ENCODE data around the gene SSBP2.
"Not testable (repeated sequence)": the region's sequence is repeated elsewhere in the genome, so short reads cannot be mapped to it uniquely, and the experiment has no call there.

Gene SSBP2

GRCh38 chr5:81628061-81628460 lies 122.8 kb downstream of the SSBP2 start:
- not testable (repeated sequence) for H3K9ac ChIP-seq (ENCODE audit: low read depth in 1 of 2, low read length in 2 of 2); H3K27me3 ChIP-seq (ENCODE audit: control insufficient read depth in 2 of 2, insufficient read depth in 2 of 2, low read length in 2 of 2); H3K36me3 ChIP-seq (ENCODE audit: control insufficient read depth in 2 of 2, insufficient read depth in 2 of 2, low read length in 2 of 2); H3K9me3 ChIP-seq (ENCODE audit: control insufficient read depth in 2 of 2, low read length in 2 of 2); H3K4me1 ChIP-seq (ENCODE audit: control insufficient read depth in 2 of 2, insufficient read depth in 2 of 2, low read length in 2 of 2); H3K27ac ChIP-seq (ENCODE audit: low read depth in 2 of 2, low read length in 2 of 2); H3K4me3 ChIP-seq (ENCODE audit: low read length in 2 of 2)

- no peaks in the 10 kb centered on the region for H3K36me3 ChIP-seq (ENCODE audit: control insufficient read depth in 2 of 2, insufficient read depth in 2 of 2, low read length in 2 of 2)
- no peaks in the 10 kb centered on the region for H3K4me1 ChIP-seq (ENCODE audit: control insufficient read depth in 2 of 2, insufficient read depth in 2 of 2, low read length in 2 of 2)
- no peaks in the 10 kb centered on the region for H3K9me3 ChIP-seq (ENCODE audit: control insufficient read depth in 2 of 2, low read length in 2 of 2)
- no peaks in the 10 kb centered on the region for H3K27me3 ChIP-seq (ENCODE audit: control insufficient read depth in 2 of 2, insufficient read depth in 2 of 2, low read length in 2 of 2)
- no peak overlapping the region for H3K27ac ChIP-seq (ENCODE audit: low read depth in 2 of 2, low read length in 2 of 2)
- no peak overlapping the region for H3K4me3 ChIP-seq (ENCODE audit: low read length in 2 of 2)
- H3K9ac ChIP-seq (ENCODE audit: low read depth in 1 of 2, low read length in 2 of 2), result no peak overlapping the region
These were observed 124.4 kb downstream of the SSBP2 start for GRCh38 chr5:81626524-81626923.

GRCh38 chr5:81609810-81610375 lies 141.0 kb downstream of the SSBP2 start:
- H3K27me3 ChIP-seq (ENCODE audit: control insufficient read depth in 2 of 2, insufficient read depth in 2 of 2, low read length in 2 of 2), result no peaks in the 10 kb centered on the region
- H3K4me3 ChIP-seq (ENCODE audit: low read length in 2 of 2), result no peak overlapping the region
- H3K9me3 ChIP-seq (ENCODE audit: control insufficient read depth in 2 of 2, low read length in 2 of 2), result peaks cover 0 to 4% of the 10 kb centered on the region in 2 donors
- H3K27ac ChIP-seq (ENCODE audit: low read depth in 2 of 2, low read length in 2 of 2), result no peak overlapping the region
- no peaks in the 10 kb centered on the region for H3K4me1 ChIP-seq (ENCODE audit: control insufficient read depth in 2 of 2, insufficient read depth in 2 of 2, low read length in 2 of 2)
- H3K9ac ChIP-seq (ENCODE audit: low read depth in 1 of 2, low read length in 2 of 2), result no peak overlapping the region
- peaks cover 0 to 3% of the 10 kb centered on the region in 2 donors for H3K36me3 ChIP-seq (ENCODE audit: control insufficient read depth in 2 of 2, insufficient read depth in 2 of 2, low read length in 2 of 2)

GRCh38 chr5:81608976-81609375 lies 141.9 kb downstream of the SSBP2 start:
- Histone ChIP-seq H3K36me3 (ENCODE audit: control insufficient read depth in 2 of 2, insufficient read depth in 2 of 2, low read length in 2 of 2) (peaks cover 0 to 3% of the 10 kb centered on the region in 2 donors), H3K9ac (ENCODE audit: low read depth in 1 of 2, low read length in 2 of 2) (no peak overlapping the region), H3K27ac (ENCODE audit: low read depth in 2 of 2, low read length in 2 of 2) (no peak overlapping the region), H3K4me1 (ENCODE audit: control insufficient read depth in 2 of 2, insufficient read depth in 2 of 2, low read length in 2 of 2) (no peaks in the 10 kb centered on the region), H3K9me3 (ENCODE audit: control insufficient read depth in 2 of 2, low read length in 2 of 2) (peaks cover 0 to 4% of the 10 kb centered on the region in 2 donors), H3K27me3 (ENCODE audit: control insufficient read depth in 2 of 2, insufficient read depth in 2 of 2, low read length in 2 of 2) (no peaks in the 10 kb centered on the region), H3K4me3 (ENCODE audit: low read length in 2 of 2) (no peak overlapping the region)

- Histone ChIP-seq H3K36me3 (ENCODE audit: control insufficient read depth in 2 of 2, insufficient read depth in 2 of 2, low read length in 2 of 2) (peaks cover 0 to 3% of the 10 kb centered on the region in 2 donors), H3K9ac (ENCODE audit: low read depth in 1 of 2, low read length in 2 of 2) (no peak overlapping the region), H3K9me3 (ENCODE audit: control insufficient read depth in 2 of 2, low read length in 2 of 2) (peaks cover 0 to 4% of the 10 kb centered on the region in 2 donors), H3K4me1 (ENCODE audit: control insufficient read depth in 2 of 2, insufficient read depth in 2 of 2, low read length in 2 of 2) (no peaks in the 10 kb centered on the region), H3K4me3 (ENCODE audit: low read length in 2 of 2) (no peak overlapping the region), H3K27ac (ENCODE audit: low read depth in 2 of 2, low read length in 2 of 2) (no peak overlapping the region), H3K27me3 (ENCODE audit: control insufficient read depth in 2 of 2, insufficient read depth in 2 of 2, low read length in 2 of 2) (no peaks in the 10 kb centered on the region)
These were observed 143.2 kb downstream of the SSBP2 start for GRCh38 chr5:81607693-81608092.

- H3K4me1 ChIP-seq (ENCODE audit: control insufficient read depth in 2 of 2, insufficient read depth in 2 of 2, low read length in 2 of 2), result no peaks in the 10 kb centered on the region
- peaks cover 0 to 4% of the 10 kb centered on the region in 2 donors for H3K9me3 ChIP-seq (ENCODE audit: control insufficient read depth in 2 of 2, low read length in 2 of 2)
- peaks cover 0 to 3% of the 10 kb centered on the region in 2 donors for H3K36me3 ChIP-seq (ENCODE audit: control insufficient read depth in 2 of 2, insufficient read depth in 2 of 2, low read length in 2 of 2)
- H3K4me3 ChIP-seq (ENCODE audit: low read length in 2 of 2), result no peak overlapping the region
- H3K27ac ChIP-seq (ENCODE audit: low read depth in 2 of 2, low read length in 2 of 2), result no peak overlapping the region
- H3K27me3 ChIP-seq (ENCODE audit: control insufficient read depth in 2 of 2, insufficient read depth in 2 of 2, low read length in 2 of 2), result no peaks in the 10 kb centered on the region
- no peak overlapping the region for H3K9ac ChIP-seq (ENCODE audit: low read depth in 1 of 2, low read length in 2 of 2)
These were observed 144.7 kb downstream of the SSBP2 start for GRCh38 chr5:81606150-81606549.

GRCh38 chr5:81605299-81605698 lies 145.6 kb downstream of the SSBP2 start:
- peaks cover 0 to 3% of the 10 kb centered on the region in 2 donors for H3K36me3 ChIP-seq (ENCODE audit: control insufficient read depth in 2 of 2, insufficient read depth in 2 of 2, low read length in 2 of 2)
- H3K27ac ChIP-seq (ENCODE audit: low read depth in 2 of 2, low read length in 2 of 2), result no peak overlapping the region
- peaks cover 0 to 4% of the 10 kb centered on the region in 2 donors for H3K9me3 ChIP-seq (ENCODE audit: control insufficient read depth in 2 of 2, low read length in 2 of 2)
- H3K4me1 ChIP-seq (ENCODE audit: control insufficient read depth in 2 of 2, insufficient read depth in 2 of 2, low read length in 2 of 2), result no peaks in the 10 kb centered on the region
- no peaks in the 10 kb centered on the region for H3K27me3 ChIP-seq (ENCODE audit: control insufficient read depth in 2 of 2, insufficient read depth in 2 of 2, low read length in 2 of 2)
- H3K9ac ChIP-seq (ENCODE audit: low read depth in 1 of 2, low read length in 2 of 2), result no peak overlapping the region
- H3K4me3 ChIP-seq (ENCODE audit: low read length in 2 of 2), result no peak overlapping the region

- Histone ChIP-seq H3K4me1 (ENCODE audit: control insufficient read depth in 2 of 2, insufficient read depth in 2 of 2, low read length in 2 of 2) (no peaks in the 10 kb centered on the region), H3K4me3 (ENCODE audit: low read length in 2 of 2) (no peak overlapping the region), H3K27me3 (ENCODE audit: control insufficient read depth in 2 of 2, insufficient read depth in 2 of 2, low read length in 2 of 2) (no peaks in the 10 kb centered on the region)
These were observed 146.7 kb downstream of the SSBP2 start for GRCh38 chr5:81604193-81604592.

GRCh38 chr5:81601919-81602318 lies 149.0 kb downstream of the SSBP2 start:
- Histone ChIP-seq H3K9me3 (ENCODE audit: control insufficient read depth in 2 of 2, low read length in 2 of 2) (no peaks in the 10 kb centered on the region), H3K9ac (ENCODE audit: low read depth in 1 of 2, low read length in 2 of 2) (no peak overlapping the region), H3K36me3 (ENCODE audit: control insufficient read depth in 2 of 2, insufficient read depth in 2 of 2, low read length in 2 of 2) (no peaks in the 10 kb centered on the region), H3K27me3 (ENCODE audit: control insufficient read depth in 2 of 2, insufficient read depth in 2 of 2, low read length in 2 of 2) (no peaks in the 10 kb centered on the region), H3K4me3 (ENCODE audit: low read length in 2 of 2) (no peak overlapping the region), H3K27ac (ENCODE audit: low read depth in 2 of 2, low read length in 2 of 2) (no peak overlapping the region), H3K4me1 (ENCODE audit: control insufficient read depth in 2 of 2, insufficient read depth in 2 of 2, low read length in 2 of 2) (no peaks in the 10 kb centered on the region)

More at GRCh38 chr5:81604193-81604592, 146.7 kb downstream of the SSBP2 start:
- no peaks in the 10 kb centered on the region for H3K9me3 ChIP-seq (ENCODE audit: control insufficient read depth in 2 of 2, low read length in 2 of 2)
- no peak overlapping the region for H3K27ac ChIP-seq (ENCODE audit: low read depth in 2 of 2, low read length in 2 of 2)
- no peaks in the 10 kb centered on the region for H3K36me3 ChIP-seq (ENCODE audit: control insufficient read depth in 2 of 2, insufficient read depth in 2 of 2, low read length in 2 of 2)
- H3K9ac ChIP-seq (ENCODE audit: low read depth in 1 of 2, low read length in 2 of 2), result no peak overlapping the region

GRCh38 chr5:81592085-81592484 lies 158.8 kb downstream of the SSBP2 start:
- H3K36me3 ChIP-seq (ENCODE audit: control insufficient read depth in 2 of 2, insufficient read depth in 2 of 2, low read length in 2 of 2); H3K9ac ChIP-seq (ENCODE audit: low read depth in 1 of 2, low read length in 2 of 2); H3K9me3 ChIP-seq (ENCODE audit: control insufficient read depth in 2 of 2, low read length in 2 of 2); H3K27me3 ChIP-seq (ENCODE audit: control insufficient read depth in 2 of 2, insufficient read depth in 2 of 2, low read length in 2 of 2); H3K4me3 ChIP-seq (ENCODE audit: low read length in 2 of 2); H3K27ac ChIP-seq (ENCODE audit: low read depth in 2 of 2, low read length in 2 of 2); H3K4me1 ChIP-seq (ENCODE audit: control insufficient read depth in 2 of 2, insufficient read depth in 2 of 2, low read length in 2 of 2): not testable (repeated sequence)
